OCI-LY3 (cell line): ENCODE results near the gene SLC25A5.

Experiments used
- H2AFZ ChIP-seq: fragments of 200-600, 300-600 bp; shearing (Covaris generic); 2 replicates; pipeline ENCODE4 v1.6.0; 2014; ENCODE audit warnings: antibody characterized with exemption, low read depth, low read length
- H3K27ac ChIP-seq: fragments of 200-600, 300-600 bp; sonication (generic); 2 replicates; pipeline ENCODE4 v1.5.1; 2014; ENCODE audit warnings: mild to moderate bottlenecking, low read length, moderate library complexity, mixed read lengths
- H3K27me3 ChIP-seq: fragments of 200-600, 300-600 bp; sonication (generic); 2 replicates; pipeline ENCODE4 v1.6.1; 2014; ENCODE audit warnings: low read depth, low read length, mixed read lengths
- H3K36me3 ChIP-seq: fragments of 200-600, 300-600 bp; sonication (generic); replicated peaks from 2 replicates; pipeline ENCODE3; 2014; ENCODE audit warnings: low read depth, low read length, mixed read lengths
- H3K4me1 ChIP-seq: fragments of 300-600, 200-600 bp; sonication (generic); 2 replicates; pipeline ENCODE4 v1.6.1; 2014; ENCODE audit warnings: low read length, mixed read lengths
- H3K4me2 ChIP-seq: fragments of 200-600, 300-600 bp; sonication (generic); 2 replicates; pipeline ENCODE4 v1.6.1; 2014; ENCODE audit warnings: low read length, mixed read lengths
- H3K4me3 ChIP-seq: fragments of 300-600, 200-600 bp; sonication (generic); 2 replicates; pipeline ENCODE4 v1.5.1; 2014; ENCODE audit warnings: antibody characterized with exemption, mild to moderate bottlenecking, low read length, moderate library complexity
- H3K79me2 ChIP-seq: fragments of 300-600, 200-600 bp; shearing (Covaris generic); 2 replicates; pipeline ENCODE4 v1.6.1; 2014; ENCODE audit warnings: mild to moderate bottlenecking, low read length, mixed read lengths
- H3K9ac ChIP-seq: fragments of 300-600, 200-600 bp; shearing (Covaris generic); 2 replicates; pipeline ENCODE4 v1.6.0; 2014; ENCODE audit warnings: mild to moderate bottlenecking, low read length, moderate library complexity
- H3K9me3 ChIP-seq: fragments of 200-600, 300-600 bp; shearing (Covaris generic); 2 replicates; pipeline ENCODE4 v1.6.1; 2014; ENCODE audit warnings: low read length, mixed read lengths; ENCODE audit not compliant: insufficient read depth
- H4K20me1 ChIP-seq: fragments of 200-600, 300-600 bp; sonication (generic); 2 replicates; pipeline ENCODE4 v1.6.1; 2016; ENCODE audit warnings: low read length, mixed read lengths; ENCODE audit not compliant: insufficient read depth
- CTCF ChIP-seq: fragments of 200-600, 300-600 bp; sonication (generic); IDR thresholded peaks from 2 replicates; pipeline ENCODE4 v1.5.1; 2014; ENCODE audit warnings: antibody characterized with exemption, low read length, low read depth
- EZH2phosphoT487 ChIP-seq: fragments of 200-600 bp; shearing (Covaris generic); IDR thresholded peaks from 2 replicates; pipeline ENCODE4 v1.6.1; 2018; ENCODE audit warnings: antibody characterized with exemption, mixed run types, low read depth

SLC25A5 gene

GRCh38 chrX:119505945-119506344 is 37.7 kb downstream of the SLC25A5 start:
- Histone ChIP-seq H3K4me1 (no peaks in the 10 kb centered on the region), H4K20me1 (no peaks in the 10 kb centered on the region), H3K4me2 (no peak overlapping the region), H3K9ac (no peak overlapping the region), H3K27me3 (no peaks in the 10 kb centered on the region), H3K9me3 (no peaks in the 10 kb centered on the region), H3K36me3 (no peaks in the 10 kb centered on the region), H3K79me2 (no peaks in the 10 kb centered on the region), H3K27ac (no peak overlapping the region), H2AFZ (no peak overlapping the region), H3K4me3 (no peak overlapping the region)
- no peak for TF ChIP-seq CTCF
- no peak for TF ChIP-seq EZH2phosphoT487

GRCh38 chrX:119507206-119507605 is 39.0 kb downstream of the SLC25A5 start:
- H3K36me3 ChIP-seq: no peaks in the 10 kb centered on the region
- H3K79me2 ChIP-seq: no peaks in the 10 kb centered on the region
- H3K9ac ChIP-seq: no peak overlapping the region
- no peaks in the 10 kb centered on the region for H3K27me3 ChIP-seq
- no peaks in the 10 kb centered on the region for H3K9me3 ChIP-seq
- TF ChIP-seq EZH2phosphoT487 (no peak), CTCF (no peak)
- H3K4me3 ChIP-seq: no peak overlapping the region
- no peak overlapping the region for H3K4me2 ChIP-seq
- no peak overlapping the region for H3K27ac ChIP-seq
- no peaks in the 10 kb centered on the region for H3K4me1 ChIP-seq
- no peak overlapping the region for H2AFZ ChIP-seq
- H4K20me1 ChIP-seq: no peaks in the 10 kb centered on the region

GRCh38 chrX:119512146-119512800 is 44.0 kb downstream of the SLC25A5 start:
- H3K4me1 ChIP-seq: peaks cover 8% of the 10 kb centered on the region
- no peak overlapping the region for H3K4me3 ChIP-seq
- H3K27me3 ChIP-seq: no peaks in the 10 kb centered on the region
- H4K20me1 ChIP-seq: no peaks in the 10 kb centered on the region
- H3K9ac ChIP-seq: no peak overlapping the region
- H3K4me2 ChIP-seq: no peak overlapping the region
- no peaks in the 10 kb centered on the region for H3K9me3 ChIP-seq
- H2AFZ ChIP-seq: no peak overlapping the region
- H3K36me3 ChIP-seq: no peaks in the 10 kb centered on the region
- H3K27ac ChIP-seq: no peak overlapping the region
- TF ChIP-seq CTCF (peak; percentile 44), EZH2phosphoT487 (no peak)
- no peaks in the 10 kb centered on the region for H3K79me2 ChIP-seq

GRCh38 chrX:119516157-119516702 is 48.0 kb downstream of the SLC25A5 start:
- no peaks in the 10 kb centered on the region for H3K27me3 ChIP-seq
- H3K36me3 ChIP-seq: no peaks in the 10 kb centered on the region
- peaks cover 8% of the 10 kb centered on the region for H3K4me1 ChIP-seq
- H3K79me2 ChIP-seq: no peaks in the 10 kb centered on the region
- TF ChIP-seq EZH2phosphoT487 (no peak), CTCF (peak; percentile 87)
- no peaks in the 10 kb centered on the region for H4K20me1 ChIP-seq
- H3K4me2 ChIP-seq: peak overlapping the region; percentile 60
- no peaks in the 10 kb centered on the region for H3K9me3 ChIP-seq
- H3K4me3 ChIP-seq: no peak overlapping the region
- H3K27ac ChIP-seq: no peak overlapping the region
- peak overlapping the region; percentile 81 for H2AFZ ChIP-seq
- peak overlapping the region; percentile 32; the same call in 1 of the 2 replicates for H3K9ac ChIP-seq
